ENCODE measurements around the gene NHEJ1. TPM values are rescaled to one million over a fixed set of nuclear protein-coding genes. Genes with fewer than 3 reads are reported as not detected.

NHEJ1 gene
- total and polyA plus RNA-seq, 9 of the 15 experiments (the other 6 are each of a cell fraction or from before 2014, with no cell fraction given), result 9.0 to 23.7 (median 13.9) TPM

- TF ChIP-seq BMI1 (IDR thresholded peaks at IDR 0.05; ENCODE audit: low read length), result no peak
Measured at GRCh38 chr2:219062081-219062480, 98.5 kb downstream of the NHEJ1 start (continued).

- Histone ChIP-seq H4K20me1 (replicated peaks; ENCODE audit: control insufficient read depth, insufficient read depth, low read length) (0 out of 2 replicates have a peak, but pooled peaks cover 4% of the 10 kb centered on the region), H3K4me1 (replicated peaks in 1 of 2; ENCODE audit: control insufficient read depth in 2 of 2, insufficient read depth in 2 of 2, low read length in 2 of 2) (peaks cover 0 to 25% of the 10 kb centered on the region in 2 experiments; a peak in 2 of 5 replicates), H3K79me2 (ENCODE audit: control insufficient read depth, insufficient read depth, low read length) (no peaks in the 10 kb centered on the region), H3K9ac (ENCODE audit: insufficient read depth in 1 of 2, low read depth in 2 of 2, low read length in 2 of 2) (no peak within 1 kb of the TSS), H3K4me2 (ENCODE audit: insufficient read depth, low read length) (no peak within 1 kb of the TSS), H3K27ac (ENCODE audit: extremely low read depth, low read depth, low read length) (no peak within 1 kb of the TSS), H2AFZ (ENCODE audit: low read depth, low read length) (no peak within 1 kb of the TSS), H3K27me3 (ENCODE audit: control insufficient read depth in 2 of 2, insufficient read depth in 2 of 2, low read length in 2 of 2) (peaks cover 11 to 42% of the 10 kb centered on the region in 2 experiments; a peak in 4 of 5 replicates), H3K4me3 (no peak within 1 kb of the TSS), H3K36me3 (ENCODE audit: control insufficient read depth, insufficient read depth, low read length) (no peaks in the 10 kb centered on the region), H3K9me3 (replicated peaks; ENCODE audit: control insufficient read depth, insufficient read depth, low read depth, low read length) (no peaks in the 10 kb centered on the region), H3K9me1 (ENCODE audit: control insufficient read depth, insufficient read depth, low read length) (no peaks in the 10 kb centered on the region)
- DNase-seq (ENCODE audit: extremely low read depth in 1 of 4, low spot score in 3 of 4), result no peak
- in situ Hi-C loops (cut with MboI) (no loop called here), intact Hi-C loops (cut with micrococcal nuclease) (no loop called here)
- BruUV-seq (replicated peaks), result no TSS peak
- WGBS (ENCODE audit: insufficient coverage, low coverage, missing lambda C conversion rate), result 58% methylated on average over 11 of the region's 76 CpGs
- no peak for ATAC-seq
- ChIA-PET POLR2A (no interaction called here), CTCF (ENCODE audit: low intra/inter-chr PET ratio) (no interaction called here)
- no peak for FAIRE-seq
- TF ChIP-seq MAZ (CRISPR knock-in tag; conservative IDR thresholded peaks at IDR 0.05 in 1 of 2, IDR thresholded peaks at IDR 0.05 in 1 of 2) (no peak), FOXK1 (CRISPR knock-in tag; IDR thresholded peaks at IDR 0.05; ENCODE audit: borderline replicate concordance) (no peak), IRF9 (tag; IDR thresholded peaks at IDR 0.05) (no peak), NCOR1 (IDR thresholded peaks at IDR 0.05) (no peak), KLF13 (tag; IDR thresholded peaks at IDR 0.05; ENCODE audit: borderline replicate concordance, low read depth) (no peak), MAFF (IDR thresholded peaks at IDR 0.05; ENCODE audit: low read length) (no peak), ZNF449 (CRISPR knock-in tag; IDR thresholded peaks at IDR 0.05) (no peak), E4F1 (CRISPR knock-in tag; IDR thresholded peaks at IDR 0.05; ENCODE audit: borderline replicate concordance) (no peak), NCOA4 (IDR thresholded peaks at IDR 0.05; ENCODE audit: partially characterized antibody) (no peak)
Measured at GRCh38 chr2:219060821-219061791, 99.5 kb downstream of the NHEJ1 start, which contains the start of gene IHH. Gene IHH, minus strand, starts transcription at chr2:219060921. Its CDS starts 454 bp downstream, at chr2:219060467.

All from K562 (cell line).